ENCODE data around the gene PAX5.

Gene PAX5

DNA sequence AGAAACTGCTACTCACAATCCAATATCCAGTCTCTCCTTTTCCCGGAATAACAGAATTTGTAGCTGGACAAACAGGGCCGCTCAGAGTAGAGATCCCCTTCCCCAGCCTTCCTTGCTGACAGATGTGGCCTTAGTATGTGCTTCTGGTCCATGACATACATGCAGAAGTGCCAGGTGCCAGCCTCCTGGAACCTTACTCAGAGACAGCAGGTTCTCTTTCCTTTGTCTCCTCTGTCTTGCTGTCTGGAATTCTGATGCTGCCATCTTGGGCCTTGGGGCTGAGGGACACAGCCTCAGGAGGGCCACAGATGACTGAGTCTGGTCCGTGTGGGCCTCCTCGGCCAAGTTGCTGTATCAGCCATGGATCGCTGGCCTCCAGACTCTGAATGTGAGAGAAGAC, 210.1 kb downstream of the PAX5 start:
- no peak for DNase-seq

DNA sequence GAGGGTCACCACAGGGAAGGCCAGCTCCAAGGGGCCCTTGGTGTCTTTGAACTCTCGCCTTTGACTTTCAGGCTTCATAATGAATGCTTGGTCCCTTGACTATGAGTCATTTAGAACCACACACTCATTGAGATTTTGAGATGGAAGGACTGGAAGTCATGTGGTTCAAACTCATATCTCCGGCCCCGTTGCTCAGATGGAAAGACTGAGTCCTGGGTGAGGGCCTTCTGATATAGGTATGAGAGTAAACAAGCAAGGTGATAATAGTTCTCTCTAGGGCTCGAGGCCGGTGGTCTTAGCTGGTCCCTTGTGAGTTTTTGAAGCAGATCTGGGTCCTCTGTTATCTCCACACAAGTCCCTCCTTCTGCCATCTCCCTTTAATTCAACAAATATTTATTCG, 210.6 kb downstream of the PAX5 start:
- no peak for DNase-seq

DNA sequence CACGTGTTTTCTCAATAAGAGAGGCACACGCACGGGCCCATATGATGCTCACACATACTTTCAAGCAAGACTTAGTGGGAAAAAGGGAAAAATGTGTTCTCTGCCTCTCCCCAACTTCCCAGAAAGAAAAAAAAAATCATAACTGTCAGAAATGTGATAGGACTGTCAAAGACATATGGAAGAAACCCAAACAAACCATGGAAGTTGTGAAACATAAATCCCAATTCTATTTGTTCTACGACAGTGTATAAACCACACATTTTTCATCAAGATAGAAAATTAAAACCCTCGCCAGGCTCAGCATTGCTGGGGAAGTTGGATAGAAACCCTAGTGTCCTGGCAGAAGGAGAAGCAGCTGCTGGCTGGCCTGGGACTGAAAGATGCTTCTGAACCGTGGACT, 211.9 kb downstream of the PAX5 start:
- no peak for DNase-seq

DNA sequence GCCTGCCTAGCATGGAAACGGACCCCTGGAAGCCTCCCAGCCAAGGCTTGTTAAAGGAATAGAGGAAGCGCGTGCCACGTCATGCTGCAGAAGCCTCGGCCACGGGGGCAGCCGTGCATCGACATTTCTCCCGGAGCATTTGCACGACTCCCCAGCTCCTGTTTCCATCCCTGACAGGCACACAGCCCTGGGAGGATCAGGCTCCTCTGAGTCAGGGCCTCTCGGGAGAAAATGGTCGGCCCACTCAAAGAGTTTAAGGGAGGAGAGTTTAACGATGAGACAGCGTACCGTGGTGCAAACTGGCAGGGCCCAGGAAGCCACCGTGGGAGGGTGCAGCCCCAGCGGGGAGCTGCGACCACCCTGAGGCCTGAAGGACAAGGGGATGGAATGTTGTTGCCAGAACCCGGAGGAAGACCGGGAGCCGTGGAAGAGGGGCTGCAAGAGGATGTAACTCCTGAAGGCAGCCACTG, 213.6 kb downstream of the PAX5 start:
- no peak for DNase-seq

DNA sequence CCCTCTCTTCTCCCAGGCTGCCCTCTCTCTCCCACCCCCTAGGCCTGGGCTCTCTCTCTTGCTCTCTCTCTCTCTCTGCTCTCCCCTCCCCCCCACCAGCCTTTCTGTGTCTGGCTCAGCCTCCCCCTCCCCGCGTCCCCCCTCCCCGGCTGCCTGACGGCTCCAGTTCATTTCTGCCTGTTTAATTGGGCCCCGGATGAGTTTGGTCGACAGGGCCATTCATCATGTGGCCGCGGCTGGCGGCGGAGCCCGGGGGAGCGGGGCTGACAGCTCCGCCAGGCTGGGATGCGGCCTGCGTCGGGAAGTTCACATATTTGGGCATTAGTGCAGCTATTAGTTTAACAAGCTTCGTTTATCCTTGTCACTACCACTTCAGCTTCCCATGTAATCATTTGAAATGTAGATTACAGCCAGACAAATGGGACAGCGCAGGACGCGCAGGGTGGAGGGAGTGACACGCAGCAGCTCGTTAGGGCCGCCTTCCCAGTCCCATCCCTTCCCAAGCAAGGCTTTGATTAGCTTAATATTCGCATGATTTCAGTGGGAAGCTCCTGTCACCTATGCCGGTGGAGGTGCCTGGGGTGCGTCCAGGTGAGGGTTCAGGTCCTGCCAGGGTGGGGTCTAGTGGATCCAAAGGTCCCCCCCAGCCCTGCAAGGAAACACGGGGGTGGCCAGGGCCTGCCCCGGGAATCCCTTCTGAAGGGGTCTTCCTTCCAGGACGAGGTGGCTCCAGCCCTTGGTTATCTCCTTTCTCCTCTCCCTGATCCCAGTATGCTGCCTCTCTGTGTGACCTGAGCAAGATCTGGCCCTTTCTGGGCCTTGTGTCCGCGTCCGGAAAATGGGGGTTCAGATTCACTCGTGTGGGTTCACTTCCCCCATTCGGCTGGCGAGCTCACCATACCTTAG, 214.8 kb downstream of the PAX5 start:
- no peak for DNase-seq

DNA sequence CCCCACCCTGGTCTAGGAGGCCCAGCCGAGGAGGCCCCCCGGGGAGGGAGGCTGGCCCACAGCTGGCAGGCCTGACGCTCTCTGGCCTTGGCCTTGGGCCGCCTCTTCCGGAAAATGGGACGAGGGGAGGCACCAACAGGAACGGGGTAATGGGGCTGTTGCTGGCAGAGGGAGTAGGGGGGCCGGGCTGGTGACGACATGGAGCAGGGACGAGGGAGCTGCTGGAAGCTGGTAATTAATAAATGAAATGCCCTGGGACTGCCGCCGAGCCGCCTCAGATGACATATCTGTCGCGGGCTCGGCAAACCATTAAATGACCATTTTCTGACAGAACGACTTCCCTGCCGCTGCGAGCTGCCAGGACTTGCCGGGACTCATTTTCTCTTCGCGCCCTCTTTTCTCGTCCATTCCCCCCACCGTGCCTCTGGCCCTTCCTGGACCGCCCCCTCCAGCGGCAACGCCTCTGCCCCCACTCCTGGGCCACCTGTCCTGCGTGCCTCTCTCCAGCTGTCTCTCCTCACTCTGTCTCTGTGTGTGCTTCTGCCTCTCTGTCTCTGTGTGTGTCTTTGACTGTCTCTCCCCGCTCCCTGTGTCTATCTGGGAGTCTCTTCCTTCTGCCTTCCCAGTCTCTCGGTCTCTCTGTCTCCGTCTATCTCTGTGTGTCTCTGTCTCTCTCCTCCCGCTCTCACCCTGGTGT, 215.7 kb downstream of the PAX5 start:
- no peak for DNase-seq

DNA sequence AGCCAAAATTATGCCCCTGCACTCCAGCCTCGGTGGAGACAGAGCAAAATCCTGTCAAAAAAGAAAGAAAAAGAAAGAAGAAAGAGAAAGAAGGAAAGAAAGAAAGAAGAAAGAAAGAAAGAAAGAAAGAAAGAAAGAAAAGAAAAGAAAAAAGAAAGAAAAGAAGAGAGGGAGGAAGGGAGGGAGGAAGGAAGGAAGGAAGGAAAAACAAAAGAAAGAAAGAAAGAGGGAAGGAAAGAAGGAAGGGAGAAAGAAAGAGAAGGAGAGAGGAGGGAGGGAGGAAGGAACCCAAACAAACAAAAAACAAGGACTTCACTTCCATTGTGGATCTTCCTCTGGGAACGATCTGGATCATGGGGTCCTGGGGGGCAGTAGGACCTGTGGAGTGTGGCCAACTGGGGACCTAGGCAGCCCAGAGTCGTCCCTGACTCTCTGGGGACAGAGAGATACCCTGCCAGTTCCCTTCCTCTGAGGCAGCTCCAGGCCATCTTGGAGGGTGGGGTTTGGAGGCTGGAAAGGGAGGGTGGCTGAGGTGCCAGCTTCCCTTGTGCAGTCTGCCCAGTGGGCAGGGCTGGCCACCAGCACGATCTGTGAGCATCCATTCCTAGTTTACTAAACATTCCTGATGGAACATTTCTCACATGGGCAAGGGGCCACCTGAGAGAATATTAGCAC, 216.8 kb downstream of the PAX5 start:
- DNase-seq = no peak

DNA sequence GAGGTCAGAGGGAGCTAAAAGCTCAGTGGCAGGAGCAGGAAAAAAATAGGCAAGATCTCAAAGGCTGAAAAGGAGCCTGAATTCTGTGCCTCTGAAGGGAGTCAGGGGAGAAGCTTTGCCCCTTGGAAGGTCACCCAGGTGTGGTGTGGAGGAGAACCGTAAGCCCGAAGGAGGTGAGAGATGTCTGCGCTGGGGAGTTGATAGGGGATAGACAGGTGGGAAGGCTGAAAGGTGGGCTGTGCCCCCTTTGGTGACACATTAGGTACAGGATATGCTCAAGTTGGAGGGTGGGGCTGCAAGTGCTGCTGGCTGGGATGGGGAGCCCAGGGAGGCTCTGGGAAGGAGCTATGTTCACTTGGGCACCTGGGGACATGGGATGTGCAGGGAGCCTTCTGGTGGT, 217.7 kb downstream of the PAX5 start:
- DNase-seq = no peak

DNA sequence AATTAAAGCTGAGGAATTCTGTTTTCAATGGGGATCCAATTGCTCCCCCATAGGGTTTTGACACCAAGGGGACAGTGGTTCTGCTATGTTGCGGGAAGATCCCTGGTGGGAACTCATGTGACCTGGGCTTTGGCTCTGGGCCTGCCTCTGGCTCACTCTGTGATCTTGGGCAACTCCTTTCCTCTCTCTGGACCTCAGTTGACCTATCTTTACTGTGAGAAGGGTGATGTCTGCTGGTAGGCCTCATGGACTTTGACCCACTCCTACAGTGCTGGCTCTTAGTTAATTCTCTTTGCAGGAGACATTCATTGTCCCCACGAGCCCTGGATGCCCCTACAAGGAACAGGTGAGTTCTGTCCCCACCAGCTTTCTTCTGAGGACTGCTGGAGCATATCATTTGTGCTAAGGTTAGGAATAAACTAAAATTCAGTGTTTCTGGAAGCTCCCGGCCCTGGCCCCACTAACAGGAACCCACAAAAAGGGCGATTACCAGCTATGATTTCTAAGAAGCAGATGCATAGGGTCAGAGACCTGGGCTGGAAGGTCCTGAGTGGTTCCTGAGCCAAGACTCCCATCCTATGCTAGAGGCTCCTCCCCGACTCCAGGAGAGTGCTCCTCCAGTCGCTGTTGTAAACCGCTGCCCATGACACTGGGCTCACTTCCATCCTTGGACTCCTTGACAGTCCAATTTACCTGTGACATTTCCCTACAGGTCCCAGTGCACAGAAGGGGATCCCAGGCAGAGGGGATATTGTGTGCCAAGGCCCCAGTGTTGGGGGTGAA, 218.3 kb downstream of the PAX5 start:
- DNase-seq = no peak

DNA sequence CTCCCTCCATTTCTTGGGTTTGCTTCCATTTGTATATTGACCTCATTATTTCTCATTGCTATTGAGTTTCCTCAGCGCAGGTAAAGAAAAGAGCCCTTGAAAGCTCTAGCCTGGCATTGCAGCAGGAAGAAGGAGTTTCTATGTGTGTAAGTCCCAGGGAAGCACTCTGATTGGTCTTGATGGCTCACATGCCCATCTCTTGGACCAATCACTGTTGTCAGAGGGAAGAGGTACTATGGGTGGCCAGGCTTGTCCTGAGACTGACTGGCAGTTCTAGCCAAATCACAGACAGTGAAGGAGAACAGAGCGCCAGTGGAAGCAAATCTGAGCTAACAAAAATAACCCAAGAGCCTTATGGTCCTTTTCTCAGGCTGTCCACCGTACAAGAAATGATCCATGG, 219.0 kb downstream of the PAX5 start:
- no peak for DNase-seq

DNA sequence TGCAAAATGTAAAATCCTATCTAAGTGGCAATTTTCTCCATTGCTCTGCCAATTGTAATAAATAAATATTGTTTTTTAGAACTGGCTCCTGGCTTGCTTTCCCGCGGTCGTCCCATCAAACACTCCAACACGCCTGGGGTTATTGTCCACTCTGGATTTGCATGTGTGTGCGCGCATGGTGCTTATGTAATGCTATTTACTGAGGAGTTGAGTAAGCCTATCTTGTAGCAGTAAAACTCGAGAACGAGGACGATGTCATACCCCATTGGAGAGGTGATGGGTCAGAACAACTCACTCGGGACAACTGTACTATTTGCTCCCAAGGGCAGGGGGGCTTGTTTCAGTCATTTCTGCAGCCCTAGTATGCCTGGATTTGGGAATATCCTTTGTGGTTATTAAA, 220.9 kb downstream of the PAX5 start:
- DNase-seq = no peak

DNA sequence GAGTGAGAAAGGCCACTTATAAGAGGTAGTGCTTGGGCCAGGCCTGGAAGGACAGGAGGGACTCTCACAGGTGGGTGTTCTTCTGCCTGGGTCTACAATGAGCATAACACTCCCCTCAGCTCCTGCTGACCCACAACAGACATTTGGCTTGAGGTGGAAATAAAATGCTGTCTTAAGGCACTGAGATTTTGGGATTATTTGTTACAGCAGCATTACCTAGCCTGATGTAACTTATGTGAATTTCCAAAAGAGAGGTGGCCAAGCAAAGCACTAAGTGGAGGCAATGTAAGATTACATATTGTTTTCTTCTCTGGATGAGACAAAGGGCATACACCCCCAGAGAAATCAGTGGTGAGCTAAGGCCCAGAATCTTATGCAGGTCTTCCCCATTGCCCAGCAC, 221.5 kb downstream of the PAX5 start:
- no peak for DNase-seq

DNA sequence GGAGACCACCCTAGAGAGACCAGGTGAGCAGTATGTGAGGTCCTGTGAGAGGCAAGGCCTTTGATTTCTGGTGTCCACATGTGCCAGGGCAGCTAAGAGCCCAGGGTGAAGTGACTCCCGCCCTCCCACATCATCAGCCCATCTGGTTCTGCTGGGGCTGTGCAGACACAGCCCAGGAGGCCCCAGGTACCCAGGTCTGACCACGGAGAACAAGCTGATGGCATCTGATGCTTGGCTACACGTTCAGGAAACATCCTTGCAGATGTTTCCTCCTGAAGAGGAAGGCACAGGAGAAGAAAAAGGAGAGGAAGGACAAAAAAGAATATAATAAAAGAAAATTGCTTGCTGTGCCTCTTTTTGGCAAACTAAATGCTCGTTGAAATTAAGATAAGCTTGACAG, 225.8 kb downstream of the PAX5 start:
- DNase-seq = no peak

DNA sequence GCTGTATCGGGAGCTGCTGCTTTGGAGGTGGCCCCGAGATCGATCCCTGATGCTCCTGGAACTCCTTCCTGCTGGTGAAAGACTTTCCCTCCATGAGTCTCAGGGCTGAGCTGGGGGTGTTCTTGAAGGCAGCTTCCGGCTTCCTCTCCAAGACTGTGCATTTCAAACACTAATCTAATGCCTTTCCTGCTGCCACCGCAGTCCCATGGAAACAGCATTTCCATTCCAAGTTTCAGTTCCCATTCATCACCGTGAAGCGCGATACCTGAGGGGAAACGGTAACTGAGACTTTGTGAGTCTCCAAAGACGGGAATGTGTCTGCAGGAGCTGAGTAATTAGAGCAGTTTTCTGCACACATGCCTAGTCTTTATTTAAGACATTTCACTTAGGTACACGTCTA, 230.1 kb downstream of the PAX5 start:
- DNase-seq = no peak

DNA sequence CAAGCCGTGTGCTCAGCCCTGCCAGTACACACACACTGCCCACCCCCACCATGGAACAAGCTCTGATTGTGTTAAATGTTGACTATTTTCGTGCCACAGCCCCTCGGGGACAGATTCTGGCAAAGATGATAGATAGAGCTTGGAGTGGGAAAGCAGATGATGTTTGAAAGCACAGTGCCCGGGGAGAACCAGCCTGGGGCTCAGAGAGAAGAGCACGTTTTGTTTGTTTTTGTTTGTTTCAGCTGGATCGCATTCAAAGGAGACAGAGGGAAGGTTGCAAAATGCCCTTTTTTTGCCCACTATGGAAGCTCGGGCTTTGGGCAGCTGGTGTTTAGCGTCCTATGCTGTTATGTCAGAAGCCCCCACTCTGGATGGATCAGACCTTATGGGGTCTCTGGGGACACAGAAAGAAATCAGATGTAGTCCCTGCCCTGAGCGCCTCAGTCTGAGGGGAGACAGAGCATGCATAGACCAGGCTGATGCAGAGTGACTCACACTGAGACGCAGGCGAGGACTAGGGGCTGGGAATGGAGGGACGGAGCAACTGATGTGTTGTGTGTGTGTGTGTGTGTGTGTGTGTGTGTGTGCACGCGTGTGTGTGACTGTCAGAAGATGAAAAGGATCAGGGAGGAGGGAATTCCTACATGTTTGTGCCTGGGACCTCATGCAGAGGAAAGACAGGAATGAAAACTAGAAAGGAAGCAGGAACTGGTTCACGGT, 231.7 kb downstream of the PAX5 start:
- no peak for DNase-seq

DNA sequence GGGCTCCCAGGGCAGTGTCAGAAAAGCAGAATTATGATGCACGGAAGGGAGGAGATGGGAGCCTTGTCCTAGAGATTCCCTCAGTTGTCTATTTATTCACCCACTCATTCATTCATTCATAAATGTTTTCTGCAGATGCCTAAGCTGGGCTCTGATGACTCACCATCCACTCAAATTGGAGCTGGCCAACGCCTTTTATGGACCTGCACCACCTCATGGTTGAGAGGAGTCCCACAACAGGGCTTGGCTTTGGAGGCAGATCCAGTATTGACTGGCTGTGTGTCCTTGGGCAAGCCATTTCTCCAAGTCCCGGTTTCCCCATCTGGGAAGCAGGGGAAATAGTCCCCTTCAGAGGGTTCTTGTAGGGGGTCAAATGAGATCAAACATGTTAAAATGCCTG, 233.6 kb downstream of the PAX5 start:
- DNase-seq = no peak

DNA sequence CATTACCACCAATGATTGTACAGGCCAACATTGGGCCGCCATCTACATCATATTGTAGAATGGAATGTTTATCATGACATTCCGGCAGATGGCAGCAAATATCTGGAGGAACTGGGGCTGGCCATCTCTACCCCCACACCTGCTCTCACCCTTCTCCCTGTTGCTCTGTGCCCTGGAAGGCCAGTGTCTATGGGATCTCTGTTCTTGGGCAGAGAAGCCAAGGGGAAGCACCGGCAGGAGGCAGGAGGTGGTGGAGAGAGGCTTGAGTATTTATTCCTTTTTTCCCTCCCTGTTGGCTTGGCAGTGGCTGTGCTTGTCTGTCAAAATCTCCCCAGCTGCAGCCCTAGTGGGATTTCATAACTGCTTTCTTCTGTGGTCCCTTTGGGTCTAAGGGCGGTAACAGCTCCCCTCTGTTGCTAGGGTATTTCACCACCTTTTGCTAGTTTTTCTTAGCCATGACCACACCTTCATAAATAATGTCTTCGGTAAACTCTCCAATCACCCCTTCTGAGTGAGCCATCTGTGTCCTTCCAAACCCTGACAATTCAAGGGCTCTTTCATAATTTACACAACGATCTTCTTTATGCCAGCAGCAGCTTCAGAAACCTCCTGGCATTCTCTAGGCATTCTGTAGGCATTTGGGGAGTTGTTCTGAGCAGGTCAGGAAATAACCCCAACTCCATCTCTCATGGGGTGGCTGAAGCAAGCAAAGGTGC, 235.6 kb downstream of the PAX5 start:
- no peak for DNase-seq

DNA sequence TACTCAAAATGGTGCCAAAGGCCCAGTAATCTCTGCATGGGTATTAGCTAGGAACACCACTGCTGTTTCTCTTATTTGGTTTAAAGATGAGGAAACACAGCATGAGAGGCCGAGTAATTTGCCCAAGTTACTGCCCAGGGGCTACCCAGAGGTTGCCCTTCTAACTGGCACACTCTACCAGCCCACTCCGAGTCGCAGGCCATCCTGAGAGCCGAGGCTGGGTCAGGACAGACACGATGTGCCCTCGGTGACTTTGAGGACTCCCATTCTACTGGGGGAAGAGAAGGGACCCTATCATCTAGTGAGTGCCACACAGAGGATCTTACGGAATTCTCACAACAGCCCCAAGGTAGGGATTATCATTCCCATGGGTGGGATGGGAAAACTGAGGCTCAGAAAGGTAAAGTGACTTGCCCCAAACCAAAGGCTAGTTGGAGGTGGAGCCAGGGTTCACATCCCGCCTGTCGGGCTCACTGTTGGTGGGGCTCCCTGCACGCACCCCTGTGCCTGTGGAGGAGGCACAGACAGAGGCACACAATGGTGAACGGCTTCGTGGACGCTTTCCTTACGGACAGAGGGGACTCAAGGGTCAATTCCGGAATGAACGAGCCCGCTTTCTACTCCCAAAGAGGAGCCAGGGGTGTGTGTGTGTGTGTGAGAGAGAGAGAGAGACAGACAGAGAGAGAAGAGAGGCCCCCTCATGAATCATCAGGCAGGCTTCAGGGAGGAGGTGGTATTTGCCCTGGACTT, 236.4 kb downstream of the PAX5 start:
- DNase-seq = no peak

DNA sequence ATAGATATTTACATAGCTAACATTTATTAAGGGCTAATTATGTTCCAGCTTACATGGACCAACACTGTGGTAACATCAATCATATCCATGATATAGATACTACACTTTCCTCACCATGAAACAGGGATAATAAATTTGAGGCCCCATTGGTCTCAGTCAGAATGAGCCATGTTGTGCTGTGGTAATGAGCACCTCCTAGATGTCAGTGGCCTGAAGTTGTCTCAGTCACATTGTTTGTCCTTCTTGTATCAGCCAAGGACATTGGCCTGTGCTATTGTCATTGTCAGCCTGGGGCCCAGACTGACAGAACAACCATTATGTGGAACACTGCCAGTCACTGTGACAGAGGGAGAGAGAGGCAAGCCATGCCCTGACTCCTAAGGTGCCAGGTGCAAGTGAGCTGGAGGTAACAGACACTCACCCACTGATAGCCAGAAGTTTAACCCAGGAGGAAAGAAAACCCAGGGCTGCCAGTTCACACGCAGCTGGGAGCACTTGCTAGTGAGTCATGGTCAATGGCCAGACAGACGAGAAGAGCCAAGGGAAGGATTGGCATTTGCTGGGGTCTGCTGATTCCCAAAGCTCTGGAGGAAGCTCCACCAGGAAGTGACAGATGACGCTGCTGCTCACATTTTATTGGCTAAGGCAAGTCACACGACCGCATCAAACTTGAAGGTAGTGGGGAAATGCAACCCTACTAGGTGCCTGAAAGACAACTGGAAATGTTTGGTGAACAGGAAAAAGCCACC, 237.2 kb downstream of the PAX5 start:
- no peak for DNase-seq

DNA sequence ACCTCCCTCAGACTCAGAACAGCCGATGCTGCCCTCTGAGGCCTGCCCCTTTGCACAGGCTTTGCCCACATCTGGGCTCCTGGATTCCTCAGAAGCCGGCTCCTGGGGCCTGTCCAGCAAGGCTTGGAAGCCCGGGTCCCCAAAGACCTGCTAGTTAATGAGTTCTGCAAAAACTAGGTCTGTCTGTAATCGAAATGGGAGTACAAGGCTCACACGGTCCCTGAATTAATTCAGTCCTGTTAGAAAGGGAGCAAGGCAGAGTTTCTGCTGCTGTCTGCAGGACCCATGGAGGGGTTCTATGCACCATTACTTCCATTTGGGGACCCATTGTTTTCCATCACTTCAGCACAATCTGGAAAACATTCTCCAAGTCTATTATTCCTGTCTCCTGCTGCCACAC, 239.6 kb downstream of the PAX5 start:
- no peak for DNase-seq
